ENCODE results near the gene PANX3. TPM values are rescaled to one million over a fixed set of nuclear protein-coding genes. Genes with fewer than 3 reads are reported as not detected.

The PANX3 gene
- total and polyA plus RNA-seq, 9 of the 15 experiments (the other 6 are each of a cell fraction or from before 2014, with no cell fraction given), result 0.09 to 0.69 (median 0.39) TPM

DNA sequence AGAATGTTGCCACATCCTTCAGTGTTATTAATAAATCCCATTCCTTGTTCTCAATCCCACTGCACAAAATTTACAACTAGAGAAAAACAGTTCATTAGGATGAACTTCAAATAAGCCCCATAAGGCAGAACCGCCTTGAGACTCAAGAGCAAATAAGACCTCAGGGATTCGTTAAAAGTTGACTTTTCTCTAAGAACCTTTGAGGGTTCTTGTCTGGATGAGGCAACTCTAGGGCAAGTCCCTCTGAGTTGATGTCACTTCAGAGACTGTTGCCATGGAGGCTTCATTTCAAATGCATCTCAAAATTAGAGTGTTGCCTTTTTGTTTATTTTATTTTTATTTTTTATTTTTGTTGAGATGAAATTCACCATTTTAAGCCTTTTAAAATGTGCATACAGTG lies 19.8 kb upstream of the PANX3 start:
- no peak overlapping the region for H3K4me3 ChIP-seq
- no peak overlapping the region for H2AFZ ChIP-seq (ENCODE audit: low read depth, low read length)
- H3K4me2 ChIP-seq (ENCODE audit: insufficient read depth, low read length), result no peak overlapping the region
- H3K79me2 ChIP-seq (ENCODE audit: control insufficient read depth, insufficient read depth, low read length), result no peaks in the 10 kb centered on the region
- H4K20me1 ChIP-seq (replicated peaks; ENCODE audit: control insufficient read depth, insufficient read depth, low read length), result no peaks in the 10 kb centered on the region
- no peak overlapping the region for H3K9ac ChIP-seq (ENCODE audit: insufficient read depth in 1 of 2, low read depth in 2 of 2, low read length in 2 of 2)
- intact Hi-C loops (cut with micrococcal nuclease) (no loop called here), in situ Hi-C loops (cut with MboI) (loop anchor here (25.0 kb wide), 1 partner anchor 529 kb away; no protein-coding TSS in a partner anchor)
- no peaks in the 10 kb centered on the region for H3K9me1 ChIP-seq (ENCODE audit: control insufficient read depth, insufficient read depth, low read length)
- H3K4me1 ChIP-seq (replicated peaks in 1 of 2; ENCODE audit: control insufficient read depth in 2 of 2, insufficient read depth in 2 of 2, low read length in 2 of 2), result no peaks in the 10 kb centered on the region
- DNase-seq (ENCODE audit: extremely low read depth in 1 of 4, low spot score in 3 of 4) (no peak), FAIRE-seq (no peak), ATAC-seq (no peak)
- CTCF ChIA-PET (ENCODE audit: low intra/inter-chr PET ratio), result no interaction called here
- BruUV-seq (replicated peaks), result no TSS peak
- no peaks in the 10 kb centered on the region for H3K9me3 ChIP-seq (replicated peaks; ENCODE audit: control insufficient read depth, insufficient read depth, low read depth, low read length)
- H3K27me3 ChIP-seq (ENCODE audit: control insufficient read depth in 2 of 2, insufficient read depth in 2 of 2, low read length in 2 of 2), result peaks cover 0 to 3% of the 10 kb centered on the region in 2 experiments; a peak in 2 of 5 replicates
- POLR2A ChIA-PET, result no interaction called here
- H3K27ac ChIP-seq (ENCODE audit: extremely low read depth, low read depth, low read length), result no peak overlapping the region
- 38% methylated on average over 2 of the region's 2 CpGs for WGBS (ENCODE audit: insufficient coverage, low coverage, missing lambda C conversion rate)
- no peaks in the 10 kb centered on the region for H3K36me3 ChIP-seq (ENCODE audit: control insufficient read depth, insufficient read depth, low read length)
- TF ChIP-seq, protein P1, sequence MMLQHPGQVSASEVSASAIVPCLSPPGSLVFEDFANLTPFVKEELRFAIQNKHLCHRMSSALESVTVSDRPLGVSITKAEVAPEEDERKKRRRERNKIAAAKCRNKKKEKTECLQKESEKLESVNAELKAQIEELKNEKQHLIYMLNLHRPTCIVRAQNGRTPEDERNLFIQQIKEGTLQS (IDR thresholded peaks at IDR 0.05), result peak; percentile 33; the same call in 1 of the 2 replicates
- TF ChIP-seq, protein P1 (CRISPR knock-in tag; conservative IDR thresholded peaks at IDR 0.05), result no peak
- TF ChIP-seq, protein P2, sequence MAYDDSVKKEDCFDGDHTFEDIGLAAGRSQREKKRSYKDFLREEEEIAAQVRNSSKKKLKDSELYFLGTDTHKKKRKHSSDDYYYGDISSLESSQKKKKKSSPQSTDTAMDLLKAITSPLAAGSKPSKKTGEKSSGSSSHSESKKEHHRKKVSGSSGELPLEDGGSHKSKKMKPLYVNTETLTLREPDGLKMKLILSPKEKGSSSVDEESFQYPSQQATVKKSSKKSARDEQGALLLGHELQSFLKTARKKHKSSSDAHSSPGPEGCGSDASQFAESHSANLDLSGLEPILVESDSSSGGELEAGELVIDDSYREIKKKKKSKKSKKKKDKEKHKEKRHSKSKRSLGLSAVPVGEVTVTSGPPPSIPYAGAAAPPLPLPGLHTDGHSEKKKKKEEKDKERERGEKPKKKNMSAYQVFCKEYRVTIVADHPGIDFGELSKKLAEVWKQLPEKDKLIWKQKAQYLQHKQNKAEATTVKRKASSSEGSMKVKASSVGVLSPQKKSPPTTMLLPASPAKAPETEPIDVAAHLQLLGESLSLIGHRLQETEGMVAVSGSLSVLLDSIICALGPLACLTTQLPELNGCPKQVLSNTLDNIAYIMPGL (CRISPR knock-in tag; IDR thresholded peaks at IDR 0.05), result no peak
- TF ChIP-seq, protein P3, sequence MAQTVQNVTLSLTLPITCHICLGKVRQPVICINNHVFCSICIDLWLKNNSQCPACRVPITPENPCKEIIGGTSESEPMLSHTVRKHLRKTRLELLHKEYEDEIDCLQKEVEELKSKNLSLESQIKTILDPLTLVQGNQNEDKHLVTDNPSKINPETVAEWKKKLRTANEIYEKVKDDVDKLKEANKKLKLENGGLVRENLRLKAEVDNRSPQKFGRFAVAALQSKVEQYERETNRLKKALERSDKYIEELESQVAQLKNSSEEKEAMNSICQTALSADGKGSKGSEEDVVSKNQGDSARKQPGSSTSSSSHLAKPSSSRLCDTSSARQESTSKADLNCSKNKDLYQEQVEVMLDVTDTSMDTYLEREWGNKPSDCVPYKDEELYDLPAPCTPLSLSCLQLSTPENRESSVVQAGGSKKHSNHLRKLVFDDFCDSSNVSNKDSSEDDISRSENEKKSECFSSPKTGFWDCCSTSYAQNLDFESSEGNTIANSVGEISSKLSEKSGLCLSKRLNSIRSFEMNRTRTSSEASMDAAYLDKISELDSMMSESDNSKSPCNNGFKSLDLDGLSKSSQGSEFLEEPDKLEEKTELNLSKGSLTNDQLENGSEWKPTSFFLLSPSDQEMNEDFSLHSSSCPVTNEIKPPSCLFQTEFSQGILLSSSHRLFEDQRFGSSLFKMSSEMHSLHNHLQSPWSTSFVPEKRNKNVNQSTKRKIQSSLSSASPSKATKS (CRISPR knock-in tag; IDR thresholded peaks at IDR 0.05), result no peak
- TF ChIP-seq, protein P4, sequence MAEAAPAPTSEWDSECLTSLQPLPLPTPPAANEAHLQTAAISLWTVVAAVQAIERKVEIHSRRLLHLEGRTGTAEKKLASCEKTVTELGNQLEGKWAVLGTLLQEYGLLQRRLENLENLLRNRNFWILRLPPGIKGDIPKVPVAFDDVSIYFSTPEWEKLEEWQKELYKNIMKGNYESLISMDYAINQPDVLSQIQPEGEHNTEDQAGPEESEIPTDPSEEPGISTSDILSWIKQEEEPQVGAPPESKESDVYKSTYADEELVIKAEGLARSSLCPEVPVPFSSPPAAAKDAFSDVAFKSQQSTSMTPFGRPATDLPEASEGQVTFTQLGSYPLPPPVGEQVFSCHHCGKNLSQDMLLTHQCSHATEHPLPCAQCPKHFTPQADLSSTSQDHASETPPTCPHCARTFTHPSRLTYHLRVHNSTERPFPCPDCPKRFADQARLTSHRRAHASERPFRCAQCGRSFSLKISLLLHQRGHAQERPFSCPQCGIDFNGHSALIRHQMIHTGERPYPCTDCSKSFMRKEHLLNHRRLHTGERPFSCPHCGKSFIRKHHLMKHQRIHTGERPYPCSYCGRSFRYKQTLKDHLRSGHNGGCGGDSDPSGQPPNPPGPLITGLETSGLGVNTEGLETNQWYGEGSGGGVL (CRISPR knock-in tag; IDR thresholded peaks at IDR 0.05), result no peak
- TF ChIP-seq ZNF707 (CRISPR knock-in tag; conservative IDR thresholded peaks at IDR 0.05) (no peak), NFIX (CRISPR knock-in tag; IDR thresholded peaks at IDR 0.05; ENCODE audit: low read depth) (no peak), RFX1 (IDR thresholded peaks at IDR 0.05) (peak; percentile 19; the same call in 1 of the 2 replicates), DDX20 (tag; IDR thresholded peaks at IDR 0.05; ENCODE audit: low read depth) (no peak), TRIM24 (IDR thresholded peaks at IDR 0.05) (peak in 1 of 2 experiments; percentile 23; a peak in 1 of 4 replicates), SNIP1 (IDR thresholded peaks at IDR 0.05; ENCODE audit: low read depth) (no peak), IRF2 (CRISPR knock-in tag; IDR thresholded peaks at IDR 0.05) (no peak), MED1 (CRISPR knock-in tag; IDR thresholded peaks at IDR 0.05; ENCODE audit: borderline replicate concordance) (no peak)
- TF ChIP-seq, protein P5, sequence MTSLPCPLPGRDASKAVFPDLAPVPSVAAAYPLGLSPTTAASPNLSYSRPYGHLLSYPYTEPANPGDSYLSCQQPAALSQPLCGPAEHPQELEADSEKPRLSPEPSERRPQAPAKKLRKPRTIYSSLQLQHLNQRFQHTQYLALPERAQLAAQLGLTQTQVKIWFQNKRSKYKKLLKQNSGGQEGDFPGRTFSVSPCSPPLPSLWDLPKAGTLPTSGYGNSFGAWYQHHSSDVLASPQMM (CRISPR knock-in tag; IDR thresholded peaks at IDR 0.05), result no peak

All from K562 (cell line).